Stimulated activated CD4-positive, alpha-beta T cell treated with anti-CD3 and anti-CD28 coated beads, Interleukin-4, amount 100 ng/mL, for 1 hour (primary cell): Measurements from ENCODE around the gene MMAA.
"Not testable (repeated sequence)": the region's sequence is repeated elsewhere in the genome, so short reads cannot be mapped to it uniquely, and the experiment has no call there.

ENCODE experiments used
- DNase-seq: peaks from one replicate; pipeline ENCODE4 v3.0.0-alpha.2; 2020

MMAA gene

DNA sequence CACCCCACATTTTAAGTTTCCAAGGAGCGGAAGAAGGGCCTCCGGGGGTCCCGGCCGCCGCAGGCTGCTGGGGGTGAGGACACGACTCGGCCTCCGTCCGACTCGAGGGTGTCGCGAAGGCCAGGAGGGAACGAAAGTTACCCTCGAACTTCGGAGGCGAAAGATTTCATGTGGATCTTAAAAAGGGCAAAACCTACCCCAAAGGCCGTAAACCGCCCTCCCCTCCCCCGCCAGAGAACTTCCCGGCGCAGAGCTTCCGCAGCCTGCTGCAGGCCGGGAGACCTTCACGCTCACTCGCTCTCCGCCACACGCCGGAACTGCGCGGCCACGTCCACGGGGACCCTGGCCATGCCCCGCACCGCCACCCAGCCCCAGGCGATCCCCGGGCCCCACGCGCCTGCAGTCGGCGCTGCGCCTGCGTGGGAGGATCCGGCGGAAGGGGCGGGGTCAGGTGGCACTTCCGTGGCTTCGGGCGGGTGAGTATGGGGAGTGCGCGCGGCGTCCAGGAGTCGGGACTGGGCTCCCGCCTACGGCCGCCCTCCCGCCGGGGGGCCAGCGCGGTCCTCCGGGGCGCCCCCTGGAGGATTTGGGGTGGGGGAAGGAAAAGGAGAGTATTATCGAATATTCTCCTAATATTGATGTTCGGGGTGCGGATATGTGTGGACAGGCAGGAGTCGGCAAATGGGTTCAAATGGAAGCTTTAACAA lies at the start of gene MMAA:
MMAA (plus strand) TSS at position 454 of the 707 bp plus-strand sequence. CDS start 19,755 bp downstream, outside the sequence.
- DNase-seq: peak; percentile 98

DNA sequence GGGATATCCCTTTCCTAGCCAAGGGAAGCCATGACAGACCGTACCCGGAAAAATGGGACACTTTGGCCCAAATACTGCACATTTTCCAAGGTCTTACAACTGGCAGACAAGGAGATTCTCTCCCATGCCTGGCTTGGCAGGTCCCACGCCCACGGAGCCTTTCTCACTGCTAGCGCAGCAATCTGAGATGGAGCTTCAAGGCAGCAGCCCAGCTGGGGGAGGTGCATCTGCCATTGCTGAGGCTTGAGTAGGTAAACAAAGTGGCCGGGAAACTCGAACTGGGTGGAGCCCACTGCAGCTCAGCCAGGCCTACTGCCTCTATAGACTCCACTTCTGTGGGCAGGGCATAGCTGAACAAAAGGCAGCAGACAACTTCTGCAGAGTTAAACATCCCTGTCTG lies 44.6 kb upstream of the MMAA start:
- DNase-seq: not testable (repeated sequence)

DNA sequence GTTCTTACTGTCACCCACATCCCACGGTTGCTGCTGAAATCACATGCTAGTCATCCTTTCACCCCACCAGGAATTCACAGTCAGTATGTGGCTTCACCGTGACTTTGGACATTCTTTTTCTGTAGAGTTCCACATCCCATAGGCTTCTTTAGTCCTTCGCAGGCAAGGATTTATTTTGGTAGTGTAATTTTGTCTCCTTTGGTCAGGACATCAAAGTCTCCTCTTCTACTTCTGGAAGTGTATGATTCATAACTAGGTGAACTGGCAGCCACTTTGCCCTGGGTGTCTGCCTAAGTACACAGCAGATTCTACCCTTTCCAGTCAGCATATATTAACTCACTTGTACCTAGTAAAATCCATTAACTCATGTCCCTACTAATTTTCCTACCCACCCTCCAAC lies 38.3 kb upstream of the MMAA start:
- no peak for DNase-seq

DNA sequence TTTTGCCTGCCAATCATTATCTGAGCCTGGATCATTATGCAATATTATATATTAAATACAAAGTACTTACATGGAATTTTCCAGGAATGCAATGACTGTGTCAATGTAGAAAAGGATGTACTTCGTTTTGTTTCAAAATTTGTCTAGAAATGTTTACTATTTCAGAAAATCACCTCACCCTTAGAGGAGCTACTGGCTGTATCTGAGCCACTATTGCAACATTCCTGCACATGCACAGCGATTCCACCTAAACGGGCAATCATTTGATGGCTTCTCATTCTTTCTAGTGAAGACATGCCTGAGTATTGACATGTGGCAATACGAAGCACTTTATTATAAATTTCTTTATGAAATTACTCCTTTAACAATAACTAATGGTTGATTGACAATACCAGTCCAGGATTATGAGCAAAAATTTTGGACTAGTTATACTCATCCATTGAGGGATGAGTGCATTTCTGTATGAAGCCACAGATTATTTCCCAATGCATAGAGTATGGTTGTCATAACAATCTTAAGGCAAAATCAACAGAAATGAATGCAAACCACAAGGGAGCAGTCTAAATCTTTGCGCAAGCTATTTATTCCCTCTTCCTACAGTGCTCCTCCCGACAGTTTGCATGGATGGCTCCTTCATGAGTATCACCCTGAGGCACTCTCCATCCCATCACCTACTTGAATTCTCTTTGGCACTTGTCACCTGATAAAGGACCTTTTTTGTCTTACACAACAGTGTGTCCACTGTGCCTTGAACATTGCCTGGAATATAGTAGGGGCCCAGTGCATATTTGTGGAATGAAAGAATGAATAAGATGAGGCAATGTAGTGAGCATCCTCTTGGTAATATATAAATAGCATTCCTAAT lies 35.8 kb upstream of the MMAA start:
- DNase-seq: no peak

DNA sequence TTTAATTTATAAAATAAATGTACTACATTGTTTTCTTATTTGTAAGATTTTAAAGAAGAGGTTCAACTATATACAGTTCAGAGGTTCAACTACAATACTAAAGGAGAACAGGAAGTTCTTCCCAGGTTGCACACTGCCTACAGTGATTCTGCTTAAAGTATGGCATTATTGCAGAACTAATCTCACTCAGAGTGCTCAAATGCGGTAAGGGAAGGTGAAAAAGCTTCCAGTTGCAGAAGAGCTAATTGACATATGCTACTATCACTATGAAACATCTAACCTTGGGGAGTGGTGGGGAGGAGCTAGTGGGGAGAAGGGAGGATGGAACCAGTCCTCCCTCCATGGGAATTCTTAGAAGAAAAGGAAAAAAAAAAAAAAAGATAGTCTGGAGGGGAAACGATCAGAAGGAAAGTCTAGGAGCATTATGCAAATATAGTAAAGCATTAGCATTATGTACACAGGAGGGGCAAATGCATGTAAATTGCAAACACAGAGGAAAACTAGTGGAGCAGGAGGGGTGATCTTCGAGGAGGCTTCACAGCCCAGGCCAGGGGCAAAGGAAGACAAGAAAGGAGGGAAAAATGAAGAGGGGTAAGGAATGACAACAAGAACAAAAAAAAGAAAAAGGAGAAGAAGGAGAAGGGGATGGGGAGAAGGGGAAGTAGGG lies 32.0 kb upstream of the MMAA start:
- no peak for DNase-seq

DNA sequence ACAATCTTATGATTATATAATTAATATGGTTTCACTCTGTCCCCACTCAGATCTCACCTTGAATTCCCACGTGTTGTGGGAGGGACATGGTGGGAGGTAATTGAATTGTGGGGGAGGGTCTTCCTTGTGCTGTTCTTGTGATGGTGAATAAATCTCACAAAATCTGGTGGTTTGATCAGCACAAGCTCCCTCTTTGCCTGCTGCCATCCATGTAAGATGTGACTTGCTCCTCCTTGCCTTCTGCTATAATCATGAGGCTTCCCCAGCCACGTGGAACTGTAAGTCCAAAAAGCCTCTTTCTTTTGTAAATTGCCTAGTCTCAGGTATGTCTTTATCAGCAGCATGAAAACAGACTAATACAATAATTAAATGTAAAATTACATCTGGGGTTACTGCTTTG lies 29.8 kb upstream of the MMAA start:
- DNase-seq: not testable (repeated sequence)

DNA sequence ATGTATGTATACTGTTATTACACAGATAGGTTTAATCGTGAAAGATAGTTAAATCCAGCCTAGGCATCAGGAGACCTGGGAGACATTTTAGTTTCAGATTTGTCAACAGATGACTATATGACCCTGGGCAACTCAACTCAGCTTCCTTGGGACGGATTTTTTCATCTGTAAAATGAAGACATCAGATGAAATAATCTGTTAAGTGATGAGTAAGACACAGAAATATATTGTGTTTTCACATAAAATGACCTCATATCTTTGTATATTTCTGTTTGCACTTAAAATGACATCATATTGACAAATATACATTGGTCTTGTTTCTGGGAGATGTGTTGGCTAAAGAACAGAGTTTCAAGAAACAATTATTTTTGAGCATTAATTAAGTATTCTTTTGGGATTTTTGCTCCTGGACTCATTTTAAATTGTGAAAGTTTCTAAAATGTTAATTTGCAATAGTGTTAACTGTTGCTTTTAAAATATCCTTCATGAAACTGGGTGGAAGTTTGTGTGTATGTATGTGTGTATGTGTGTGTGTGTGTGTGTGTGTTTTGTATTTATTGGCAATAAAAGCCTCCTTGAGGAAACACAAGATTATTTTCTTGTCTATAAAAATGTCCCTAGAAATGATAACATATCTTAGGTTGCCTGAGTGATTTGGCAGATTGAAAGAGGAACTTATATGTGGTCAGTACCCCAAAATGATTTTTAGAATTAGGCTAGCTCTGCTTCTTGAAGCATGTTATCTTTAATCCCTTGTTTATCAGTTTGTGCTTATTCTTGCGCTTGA lies 29.1 kb upstream of the MMAA start:
- no peak for DNase-seq

DNA sequence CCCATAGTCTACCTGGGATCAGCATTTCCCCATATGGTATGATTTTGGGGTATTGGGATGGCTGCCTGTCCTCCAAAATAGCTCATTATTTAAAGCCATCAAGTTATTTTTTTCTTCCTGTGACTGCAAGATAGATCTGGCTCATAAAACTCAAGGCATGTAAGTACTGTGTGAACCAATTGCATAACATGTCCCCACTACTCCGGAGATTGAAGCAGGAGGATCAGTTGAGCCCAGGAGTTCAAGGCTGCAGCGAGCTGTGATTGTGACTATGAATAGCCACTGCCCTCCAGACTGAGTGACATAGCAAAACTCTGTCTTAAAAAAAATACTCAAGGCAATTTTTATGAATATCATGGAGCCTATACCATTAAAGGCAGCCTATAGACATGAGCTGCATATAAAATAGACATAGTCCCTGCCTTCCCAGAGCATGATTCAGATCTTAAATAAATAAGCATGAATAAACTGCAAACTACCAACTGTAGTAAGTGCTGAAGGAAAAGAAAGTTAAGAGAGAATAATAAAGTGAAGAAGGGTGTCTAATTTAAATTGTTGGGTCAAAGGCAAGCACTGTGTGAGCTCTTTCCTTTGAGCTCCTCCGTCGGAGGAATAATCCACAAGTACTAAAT lies 16.9 kb upstream of the MMAA start:
- DNase-seq: no peak

DNA sequence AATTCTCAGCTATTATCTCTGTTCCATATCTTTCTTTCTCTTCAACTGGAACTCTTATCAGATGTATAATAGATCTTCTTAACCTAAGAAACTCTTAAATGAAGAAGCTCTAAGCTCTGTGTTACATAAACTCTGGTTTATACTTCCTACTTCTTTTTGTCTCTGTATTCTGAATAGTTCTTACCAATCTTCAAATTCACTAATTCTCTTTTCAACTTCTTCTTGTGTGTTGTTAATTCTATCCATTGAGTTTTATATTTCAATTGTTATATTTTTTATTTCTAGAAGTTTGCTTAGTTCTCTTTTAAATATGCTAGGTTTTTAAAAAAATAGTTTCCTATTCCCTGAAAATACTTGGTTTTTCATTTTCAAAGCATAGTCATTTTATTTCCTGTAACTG lies 13.2 kb upstream of the MMAA start:
- DNase-seq: no peak

DNA sequence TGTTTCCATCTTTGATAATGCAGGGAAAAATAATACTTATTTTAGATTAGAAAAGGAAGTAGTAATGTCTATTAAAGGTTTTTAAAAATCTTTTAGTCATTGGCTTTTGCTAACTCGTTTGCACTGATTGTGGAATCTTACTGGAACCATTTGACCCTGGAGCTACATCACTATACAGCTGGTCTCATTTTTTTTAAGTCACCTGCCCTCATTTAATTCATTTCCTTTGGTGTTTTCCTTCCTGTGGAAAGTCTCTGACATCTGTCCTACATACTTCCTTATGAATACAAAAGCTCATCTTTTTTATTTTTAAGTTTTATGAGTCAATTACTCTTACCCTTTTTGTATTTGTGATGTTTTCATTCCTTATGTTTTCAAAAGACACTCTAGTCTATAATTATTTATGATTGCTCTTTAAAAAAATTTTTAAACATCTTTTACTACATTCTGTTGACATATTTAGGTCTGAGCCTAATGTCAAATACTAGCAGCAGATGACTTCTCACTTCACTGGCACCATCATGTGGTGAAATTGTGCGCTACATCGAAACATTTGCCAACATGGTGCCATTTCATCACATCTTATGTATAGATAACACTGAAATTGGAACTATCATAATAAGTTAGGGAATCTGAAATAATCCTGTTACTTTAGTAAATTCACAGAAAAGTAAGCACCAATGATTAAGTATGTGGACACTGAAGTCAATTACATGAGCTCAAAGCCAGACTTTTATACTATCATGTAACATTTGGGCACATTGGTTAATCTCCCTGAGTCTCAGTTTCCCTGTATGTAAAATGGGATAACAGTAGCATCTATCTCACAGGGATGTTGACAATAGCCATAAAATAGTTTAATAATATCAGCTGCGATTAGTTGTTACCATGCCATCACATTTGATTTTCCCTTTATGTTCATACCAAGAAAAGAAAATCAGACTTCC lies 9.4 kb upstream of the MMAA start:
- peak; percentile 67 for DNase-seq

DNA sequence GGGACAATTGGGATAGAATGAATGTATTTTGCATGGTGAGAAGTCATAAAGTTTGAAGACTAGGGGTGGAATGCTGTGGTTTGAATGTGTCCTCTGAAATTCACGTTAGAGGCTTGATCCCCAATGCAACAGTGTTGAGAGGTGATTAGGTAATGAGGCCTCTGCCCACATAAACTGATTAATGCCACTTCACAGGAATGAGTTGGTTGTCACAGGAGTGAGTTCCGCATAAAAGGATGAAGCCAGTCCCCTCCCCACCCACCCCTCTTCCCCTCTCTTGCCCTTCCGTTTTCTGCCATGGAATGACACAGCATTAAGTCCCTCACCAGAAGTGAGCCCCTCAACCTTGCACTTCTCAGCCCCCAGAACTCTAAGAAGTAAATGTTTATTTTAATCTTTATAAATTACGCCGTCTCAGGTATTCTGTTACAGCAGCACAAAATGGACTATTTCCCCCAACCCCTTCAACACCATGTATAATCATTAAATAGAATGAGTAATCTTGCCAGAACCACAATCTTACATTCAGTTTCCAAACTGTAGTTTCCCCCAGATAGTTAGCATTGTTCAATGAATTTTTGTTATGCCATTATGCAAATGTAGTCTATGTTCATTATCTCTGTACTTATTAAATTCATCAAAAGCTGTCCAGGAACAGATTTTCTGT lies 5.5 kb upstream of the MMAA start:
- no peak for DNase-seq

DNA sequence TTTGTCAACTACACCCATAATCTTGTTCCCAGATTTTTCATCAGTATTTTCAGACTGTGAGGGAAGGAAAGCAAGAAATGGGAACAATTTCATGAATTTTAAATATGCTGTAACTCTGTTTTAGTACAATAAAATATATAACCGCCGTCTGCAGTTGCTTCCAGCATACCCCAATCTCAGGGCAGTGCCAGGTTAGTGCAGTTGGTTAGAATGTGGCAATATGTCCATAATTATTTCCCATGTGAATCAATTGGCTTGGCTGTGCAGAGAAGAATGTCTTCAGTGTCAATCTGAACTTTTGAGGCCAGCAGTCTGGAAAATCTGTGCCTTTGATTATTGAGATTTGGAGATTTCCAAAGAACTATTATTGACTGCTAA lies 5.0 kb upstream of the MMAA start:
- no peak for DNase-seq

DNA sequence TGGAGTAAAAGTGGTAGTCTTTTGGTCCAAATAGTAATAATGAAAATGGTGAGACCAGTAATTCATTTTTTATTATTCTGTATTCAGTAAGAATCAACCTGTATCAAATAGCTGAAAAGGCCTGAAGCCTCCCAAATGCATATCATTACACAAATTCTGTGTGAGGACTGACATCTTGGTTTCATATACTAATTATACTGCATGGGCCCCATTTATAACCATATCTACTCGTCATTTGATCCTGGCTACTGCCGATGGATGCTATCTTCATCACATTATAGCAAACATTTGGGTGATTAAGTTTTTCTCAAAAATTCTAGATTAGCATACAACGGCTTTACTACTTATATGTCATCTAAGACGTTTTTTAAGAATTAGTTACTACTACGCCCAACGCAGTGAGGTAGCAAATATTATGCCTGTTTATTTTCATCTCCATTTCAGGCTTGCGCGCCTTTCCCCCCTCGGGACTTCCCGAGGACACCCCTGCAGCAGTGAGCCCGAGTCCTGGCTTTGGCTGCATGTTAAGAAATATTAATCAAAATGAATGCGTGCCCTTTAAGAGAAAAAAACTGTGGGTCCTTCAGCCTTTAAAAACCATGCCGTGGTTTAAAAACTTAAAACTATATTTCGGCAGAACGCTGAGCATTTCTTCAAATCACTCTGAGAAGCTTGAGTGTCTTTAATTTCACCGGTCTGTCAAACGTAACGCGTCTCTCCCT lies 814 bp upstream of the MMAA start:
- DNase-seq: peak; percentile 31

DNA sequence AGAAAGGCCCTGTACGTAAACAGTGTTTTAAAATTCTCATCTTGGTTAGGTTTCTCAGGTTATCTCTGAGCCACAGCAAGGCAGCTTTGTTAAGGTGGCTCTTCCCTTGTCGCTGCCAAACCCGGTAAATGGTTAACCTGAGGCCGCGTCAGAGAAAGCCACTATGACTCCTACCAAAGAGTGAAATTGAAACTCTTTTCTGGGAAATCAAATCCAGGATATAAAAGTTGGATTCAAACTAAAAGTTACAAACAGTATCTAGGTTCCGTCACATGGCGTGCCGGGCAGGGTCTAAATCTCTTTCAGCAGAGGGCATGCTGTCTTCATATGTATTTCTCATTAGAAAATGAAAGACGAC lies 433 bp downstream of the MMAA start:
- peak; percentile 47 for DNase-seq

DNA sequence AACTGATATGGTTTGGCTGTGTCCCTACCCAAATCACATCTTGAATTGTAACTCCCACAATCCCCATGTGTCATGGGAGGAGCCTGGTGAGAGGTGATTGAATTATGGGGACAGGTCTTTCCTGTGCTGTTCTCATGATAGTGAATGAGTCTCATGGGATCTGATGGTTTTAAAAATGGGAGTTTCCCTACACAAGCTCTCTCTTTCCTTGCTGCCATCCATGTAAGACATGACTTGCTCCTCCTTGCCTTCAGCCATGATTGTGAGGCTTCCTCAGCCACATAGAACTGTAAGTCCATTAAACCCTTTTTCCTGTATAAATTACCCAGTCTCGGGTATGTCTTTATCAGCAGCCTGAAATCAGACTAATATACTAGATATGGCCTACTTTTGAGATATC lies 2.9 kb downstream of the MMAA start:
- not testable (repeated sequence) for DNase-seq

DNA sequence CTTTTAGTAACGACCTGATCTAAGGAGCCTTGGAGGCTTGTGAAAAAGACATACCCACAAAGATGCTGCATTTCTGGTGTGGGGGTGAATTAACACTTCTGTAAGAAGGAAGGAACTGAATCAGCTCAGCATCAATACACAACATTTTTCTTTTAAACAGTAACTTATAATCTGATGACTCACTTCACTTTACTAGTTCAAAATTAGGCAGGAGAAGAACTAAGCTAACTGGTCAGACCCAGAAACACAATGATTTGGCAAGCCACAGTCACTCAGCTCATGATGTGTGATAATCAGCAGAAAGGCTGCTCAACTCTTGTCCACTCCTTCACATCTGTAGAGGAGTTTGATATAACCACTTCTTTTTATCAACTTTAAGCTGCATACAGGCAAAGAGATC lies 4.6 kb downstream of the MMAA start:
- DNase-seq: no peak

DNA sequence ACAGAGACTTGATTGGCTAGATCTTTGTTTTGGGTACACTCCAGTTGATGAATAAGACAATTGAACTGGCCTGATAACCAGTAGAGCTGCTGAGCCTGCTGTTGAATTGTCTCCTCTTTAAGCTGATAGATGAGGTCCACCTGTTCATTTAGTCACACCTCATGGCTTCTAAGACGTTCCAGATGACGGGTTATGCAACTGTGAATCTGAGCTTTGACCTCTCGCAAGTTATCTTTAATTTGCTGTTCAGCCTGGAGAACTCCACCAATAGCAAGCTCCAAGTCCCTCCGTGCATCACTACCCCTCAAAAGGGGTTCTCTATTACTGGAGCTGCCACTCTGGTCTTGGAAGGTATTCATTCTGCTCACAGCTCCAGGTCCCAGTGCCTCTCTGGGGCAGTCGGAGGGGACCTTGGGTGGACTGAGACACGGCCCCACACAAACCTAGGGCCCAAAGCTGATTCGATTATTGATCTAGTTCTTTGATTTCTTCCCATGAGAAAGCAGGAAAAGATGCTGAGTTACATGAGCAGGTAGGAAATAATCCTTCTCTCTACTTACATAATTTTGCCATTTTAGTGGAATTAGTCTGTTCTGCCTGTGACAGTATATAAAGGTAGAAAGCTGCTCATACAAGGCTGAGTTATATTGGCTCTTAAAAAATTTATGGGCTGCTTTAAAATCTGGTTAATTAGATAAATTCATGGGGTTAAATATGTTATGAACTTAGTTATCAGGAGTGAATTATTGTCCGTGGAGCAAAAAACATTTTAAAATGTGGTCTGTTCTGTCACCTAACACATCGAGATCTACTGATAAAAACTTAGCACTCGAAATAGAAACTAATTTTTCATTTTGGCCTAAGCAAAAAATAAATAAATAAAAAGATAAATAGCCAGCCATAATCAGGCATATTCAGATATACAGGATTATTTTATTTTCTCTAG lies 6.8 kb downstream of the MMAA start:
- DNase-seq: no peak

DNA sequence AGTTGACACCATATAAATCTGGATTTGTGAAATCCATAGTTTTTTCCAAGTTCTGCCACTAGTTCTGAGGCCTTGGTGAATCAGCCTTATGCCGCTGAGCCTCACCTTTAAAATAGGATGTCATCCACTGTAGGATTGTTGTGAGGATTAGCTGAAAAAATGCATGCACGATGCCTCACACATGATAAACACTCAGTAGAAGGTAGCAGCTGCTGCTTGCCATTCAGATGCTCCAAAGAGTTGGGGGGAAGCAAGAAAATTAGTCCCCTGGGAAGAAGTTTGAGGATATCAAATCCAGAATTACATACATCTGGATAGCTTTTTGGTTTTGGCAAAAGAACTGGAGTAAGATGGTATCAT lies 7.4 kb downstream of the MMAA start:
- DNase-seq: no peak

DNA sequence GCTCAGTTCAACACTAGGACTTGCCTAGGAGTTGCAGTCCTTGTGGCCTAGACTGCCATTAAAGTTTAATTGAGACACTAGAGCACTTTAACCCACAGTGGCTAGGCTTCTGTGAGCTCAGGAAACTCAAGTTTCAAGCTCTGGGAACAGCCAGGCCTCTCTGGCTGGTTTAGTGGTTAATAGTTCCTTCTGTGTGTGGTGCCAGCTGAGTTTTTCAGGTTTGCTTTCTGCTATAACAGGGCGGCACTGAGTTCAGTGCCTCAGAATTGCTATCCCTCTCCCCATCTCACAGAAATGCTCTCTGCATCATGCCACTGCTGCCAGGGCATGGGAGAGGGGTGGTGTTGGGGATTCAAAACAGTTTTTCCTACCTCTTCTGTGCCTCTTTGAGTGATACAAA lies 15.9 kb downstream of the MMAA start:
- DNase-seq: no peak
